Panc1 (cell line): ENCODE data around the gene KCNH5. TPM values are rescaled to one million over a fixed set of nuclear protein-coding genes. Genes with fewer than 3 reads are reported as not detected.

Source experiments
- ATAC-seq: fragments of 200-7000 bp; cut with Tn5 transposase; 2 replicates; pipeline ENCODE4 v1.9.1; 2020; ENCODE audit warnings: mild to moderate bottlenecking, moderate library complexity
- BruUV-seq: library from RNA; stranded (reverse); fragments of 400-500 nt; replicated peaks from 2 replicates; lab custom pipeline; 2021; lab: Mats Ljungman, UMichigan
- CTCF ChIA-PET: fragments of 300-600 bp; sonication (Branson Sonifier 250); formaldehyde crosslinking; loops from one replicate; lab custom pipeline; 2022; ENCODE audit warnings: antibody characterized with exemption; lab: Charles Lee
- POLR2A ChIA-PET: fragments of 300-600 bp; sonication (Branson Sonifier 250); formaldehyde crosslinking; loops from one replicate; lab custom pipeline; 2022; ENCODE audit warnings: antibody characterized with exemption; lab: Charles Lee
- DNase-seq: peaks from one replicate; pipeline ENCODE4 v3.0.0-alpha.2; 2010; ENCODE audit warnings: low read depth, low spot score
- H3K27ac ChIP-seq: 2 replicates; pipeline ENCODE4 v1.5.1; 2011; ENCODE audit warnings: mild to moderate bottlenecking, low read length, inconsistent platforms
- H3K27me3 ChIP-seq: fragments of 200-500 bp; sonication (Bioruptor generic); 2 replicates; pipeline ENCODE4 v1.6.0; 2014; ENCODE audit warnings: low read length, inconsistent platforms; ENCODE audit not compliant: control insufficient read depth, insufficient read depth
- H3K36me3 ChIP-seq: fragments of 200-500 bp; sonication (Bioruptor generic); 2 replicates; pipeline ENCODE4 v1.5.1; 2014; ENCODE audit warnings: inconsistent platforms, mild to moderate bottlenecking, low read length, moderate library complexity; ENCODE audit not compliant: control insufficient read depth, insufficient read depth
- H3K4me1 ChIP-seq: 2 replicates; pipeline ENCODE4 v1.5.1; 2011; ENCODE audit warnings: inconsistent platforms, mild to moderate bottlenecking, low read length, moderate library complexity; ENCODE audit not compliant: control insufficient read depth, insufficient read depth
- H3K4me3 ChIP-seq, 2 experiments: 2 replicates each; pipeline ENCODE4 v1.5.1; 2011 to 2012; ENCODE audit warnings: low read depth in 2 of 2, low read length in 2 of 2, mild to moderate bottlenecking in 2 of 2, inconsistent platforms in 1 of 2, moderate library complexity in 1 of 2
- H3K9me3 ChIP-seq: fragments of 200-500 bp; sonication (Bioruptor generic); 2 replicates; pipeline ENCODE4 v1.5.1; 2014; ENCODE audit warnings: low read depth, mild to moderate bottlenecking, inconsistent platforms, low read length, moderate library complexity; ENCODE audit not compliant: control insufficient read depth, insufficient read depth
- CTCF ChIP-seq: fragments of 450-650 bp; IDR thresholded peaks from 2 replicates; pipeline ENCODE4 v1.5.1; 2017; ENCODE audit warnings: mild to moderate bottlenecking
- POLR2AphosphoS5 ChIP-seq: IDR thresholded peaks from 2 replicates; pipeline ENCODE4 v1.6.1; 2012; ENCODE audit warnings: mild to moderate bottlenecking, low read depth, low read length, moderate library complexity
- SIN3A ChIP-seq: IDR thresholded peaks from 2 replicates; pipeline ENCODE4 v1.6.1; 2012; ENCODE audit warnings: low read depth, mild to moderate bottlenecking, low read length, moderate library complexity, borderline replicate concordance; ENCODE audit not compliant: insufficient read depth
- TCF7L2 ChIP-seq: IDR thresholded peaks from 2 replicates; pipeline ENCODE4 v1.6.1; 2011; ENCODE audit warnings: mild to moderate bottlenecking, low read depth, low read length, inconsistent platforms
- in situ Hi-C: cut with HindIII; loops from 2 replicates; pipeline ENCODE4 v1.10.0; 2016; ENCODE audit warnings: low sequenced_read_pairs, low pct_unique_long_range_greater_than_20kb
- intact Hi-C: fragments of 100-400 bp; cut with micrococcal nuclease; formaldehyde crosslinking; loops from one replicate; pipeline ENCODE4 v1.10.0; 2022; ENCODE audit not compliant: unreplicated experiment
- total RNA-seq: library from RNA; stranded (reverse); gene quantifications from one replicate; pipeline ENCODE4 v1.2.1, GENCODE V29; 2021; ENCODE audit not compliant: unreplicated experiment
- TF ChIP-seq, protein P1 (sequence below), 2 experiments: IDR thresholded peaks; 2 replicates each; pipeline ENCODE4 v1.6.1; 2011 to 2012; ENCODE audit warnings: low read depth in 2 of 2, control low read depth in 1 of 2, low read length in 1 of 2, mild to moderate bottlenecking in 1 of 2, moderate library complexity in 1 of 2; ENCODE audit not compliant: insufficient read depth in 1 of 2

KCNH5 gene
- total RNA-seq, 1 experiment from 2014 or later: not detected

- no peaks in the 10 kb centered on the region for H3K9me3 ChIP-seq
- no peak for ATAC-seq
- POLR2A ChIA-PET: no interaction called here
- intact Hi-C loops (no loop called here), in situ Hi-C loops (no loop called here)
- no peaks in the 10 kb centered on the region for H3K27me3 ChIP-seq
- H3K36me3 ChIP-seq: no peaks in the 10 kb centered on the region
- DNase-seq: no peak
- H3K4me3 ChIP-seq: no peak overlapping the region
- no peak overlapping the region for H3K27ac ChIP-seq
- BruUV-seq: no TSS peak
- CTCF ChIA-PET: no interaction called here
- H3K4me1 ChIP-seq: no peaks in the 10 kb centered on the region
- TF ChIP-seq, protein P1, sequence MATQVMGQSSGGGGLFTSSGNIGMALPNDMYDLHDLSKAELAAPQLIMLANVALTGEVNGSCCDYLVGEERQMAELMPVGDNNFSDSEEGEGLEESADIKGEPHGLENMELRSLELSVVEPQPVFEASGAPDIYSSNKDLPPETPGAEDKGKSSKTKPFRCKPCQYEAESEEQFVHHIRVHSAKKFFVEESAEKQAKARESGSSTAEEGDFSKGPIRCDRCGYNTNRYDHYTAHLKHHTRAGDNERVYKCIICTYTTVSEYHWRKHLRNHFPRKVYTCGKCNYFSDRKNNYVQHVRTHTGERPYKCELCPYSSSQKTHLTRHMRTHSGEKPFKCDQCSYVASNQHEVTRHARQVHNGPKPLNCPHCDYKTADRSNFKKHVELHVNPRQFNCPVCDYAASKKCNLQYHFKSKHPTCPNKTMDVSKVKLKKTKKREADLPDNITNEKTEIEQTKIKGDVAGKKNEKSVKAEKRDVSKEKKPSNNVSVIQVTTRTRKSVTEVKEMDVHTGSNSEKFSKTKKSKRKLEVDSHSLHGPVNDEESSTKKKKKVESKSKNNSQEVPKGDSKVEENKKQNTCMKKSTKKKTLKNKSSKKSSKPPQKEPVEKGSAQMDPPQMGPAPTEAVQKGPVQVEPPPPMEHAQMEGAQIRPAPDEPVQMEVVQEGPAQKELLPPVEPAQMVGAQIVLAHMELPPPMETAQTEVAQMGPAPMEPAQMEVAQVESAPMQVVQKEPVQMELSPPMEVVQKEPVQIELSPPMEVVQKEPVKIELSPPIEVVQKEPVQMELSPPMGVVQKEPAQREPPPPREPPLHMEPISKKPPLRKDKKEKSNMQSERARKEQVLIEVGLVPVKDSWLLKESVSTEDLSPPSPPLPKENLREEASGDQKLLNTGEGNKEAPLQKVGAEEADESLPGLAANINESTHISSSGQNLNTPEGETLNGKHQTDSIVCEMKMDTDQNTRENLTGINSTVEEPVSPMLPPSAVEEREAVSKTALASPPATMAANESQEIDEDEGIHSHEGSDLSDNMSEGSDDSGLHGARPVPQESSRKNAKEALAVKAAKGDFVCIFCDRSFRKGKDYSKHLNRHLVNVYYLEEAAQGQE (IDR thresholded peaks at IDR 0.05; ENCODE audit: insufficient read depth in 1 of 2, low read depth in 2 of 2, low read length in 1 of 2): no peak
- TF ChIP-seq POLR2AphosphoS5: no peak
- no peak for TF ChIP-seq SIN3A
- no peak for TF ChIP-seq TCF7L2
- no peak for TF ChIP-seq CTCF
Measured at GRCh38 chr14:62662811-62663455, 382.3 kb downstream of the KCNH5 start.

- in situ Hi-C loops (no loop called here), intact Hi-C loops (no loop called here)
- Histone ChIP-seq H3K27me3 (no peaks in the 10 kb centered on the region), H3K36me3 (no peaks in the 10 kb centered on the region), H3K9me3 (no peaks in the 10 kb centered on the region), H3K27ac (no peak overlapping the region), H3K4me3 (no peak overlapping the region), H3K4me1 (no peaks in the 10 kb centered on the region)
- CTCF ChIA-PET: no interaction called here
- DNase-seq (no peak), ATAC-seq (no peak)
- no TSS peak for BruUV-seq
- no peak for TF ChIP-seq SIN3A
- TF ChIP-seq CTCF: no peak
- TF ChIP-seq TCF7L2: no peak
- TF ChIP-seq, protein P1 (IDR thresholded peaks at IDR 0.05; ENCODE audit: insufficient read depth in 1 of 2, low read depth in 2 of 2, low read length in 1 of 2): no peak
- TF ChIP-seq POLR2AphosphoS5: no peak
- POLR2A ChIA-PET: no interaction called here
Measured at GRCh38 chr14:62661818-62662217, 383.4 kb downstream of the KCNH5 start.
